Smooth muscle cell of the pulmonary artery (primary cell): ENCODE data around the gene ABCA3. TPM values are rescaled to one million over a fixed set of nuclear protein-coding genes. Genes with fewer than 3 reads are reported as not detected.

Source experiments
- total RNA-seq: library from RNA; depleted of rRNA; stranded (reverse); fragments of >200 nt; gene quantifications from 2 replicates; pipeline ENCODE4 v1.2.3, GENCODE V29; 2014

Gene ABCA3
- total RNA-seq = 13.0 and 16.0 TPM in 2 replicates

DNA sequence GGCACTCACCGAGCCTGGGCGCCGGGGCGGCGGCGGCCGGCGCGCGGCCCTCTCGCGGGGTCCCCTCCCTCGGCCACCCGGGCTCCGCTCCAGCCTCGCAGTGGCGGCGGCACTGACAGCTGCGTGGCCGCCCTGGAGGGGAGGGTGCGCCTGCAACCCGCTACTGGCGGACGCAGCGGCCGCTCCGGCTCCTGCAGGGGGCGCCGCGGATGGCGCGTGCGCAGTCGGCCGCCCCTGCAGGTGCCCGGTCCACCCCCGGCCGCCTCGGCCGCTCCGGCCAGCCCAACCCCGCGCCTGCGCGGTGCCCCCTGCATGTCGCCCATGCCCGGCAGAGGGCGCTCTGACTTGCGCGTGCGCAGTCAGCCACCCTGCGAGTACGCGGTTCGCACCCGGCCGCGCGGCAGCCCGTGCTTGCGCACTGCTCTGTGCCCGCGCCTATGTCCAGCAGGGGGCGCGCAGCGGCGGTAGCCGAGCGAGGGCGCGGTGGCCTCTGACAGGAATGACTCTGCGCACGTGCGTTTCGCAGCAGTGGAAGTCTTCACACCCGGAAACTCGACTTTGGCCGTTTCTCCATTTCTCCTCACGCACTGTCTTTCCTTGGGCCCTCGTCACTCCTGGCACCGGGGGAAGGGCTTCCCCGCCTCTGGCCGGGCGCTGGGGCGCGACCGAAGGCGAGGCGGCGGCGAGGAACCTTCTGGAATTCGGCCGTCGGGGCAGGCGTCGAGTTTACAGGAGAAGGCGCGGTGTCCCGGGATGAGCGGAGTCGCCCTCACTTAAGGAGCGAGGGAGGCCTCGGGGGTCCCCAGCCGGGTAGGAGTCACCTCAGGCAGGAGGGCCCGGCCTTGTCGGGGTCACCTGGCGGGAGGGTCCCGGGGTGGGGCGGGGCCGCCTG is at the start of gene ABCA3:
Gene ABCA3 (minus strand): TSS at position 165 of the 892 bp plus-strand sequence. CDS start 14,262 bp downstream, outside the sequence.

DNA sequence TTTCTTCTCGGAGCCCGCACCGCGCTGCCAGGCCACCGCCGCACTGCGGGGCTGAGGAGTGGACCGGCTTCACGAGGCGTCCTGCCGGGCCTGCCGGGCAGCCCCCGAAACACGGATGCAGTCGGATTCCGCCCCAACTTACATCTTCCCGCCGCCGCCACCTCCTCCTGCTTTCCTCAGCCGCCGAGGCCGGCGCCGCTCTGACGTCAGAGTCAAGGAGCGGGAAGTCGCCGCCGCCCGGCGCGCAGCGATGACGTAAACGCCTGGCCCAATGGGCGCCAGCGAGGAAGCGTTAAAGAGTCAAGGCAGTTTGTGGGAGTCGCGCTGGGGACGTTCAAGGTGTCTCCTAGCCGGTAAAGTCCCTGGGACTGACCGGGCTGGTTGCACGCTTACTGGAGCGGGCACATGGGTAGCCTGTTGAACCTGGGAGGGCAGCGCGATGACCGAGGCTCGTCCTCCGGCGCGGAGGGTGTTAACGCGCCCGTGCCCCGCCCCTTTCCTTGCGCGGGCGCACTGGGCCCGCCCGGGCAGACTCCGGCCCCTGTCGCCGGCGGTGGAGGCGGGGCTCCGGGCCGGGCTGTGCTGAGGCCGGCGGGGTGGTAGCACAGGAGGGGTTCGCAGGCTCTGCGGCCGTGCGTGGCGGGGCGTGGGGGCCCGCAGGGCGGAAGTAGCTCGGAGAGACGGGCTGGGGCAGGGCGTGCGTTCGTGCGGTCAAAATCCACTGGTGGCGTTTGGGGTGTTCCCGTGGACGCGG is 72.4 kb downstream of the ABCA3 start, which contains the start of gene RNPS1:
Gene RNPS1 (minus strand): TSS at position 214 of the 754 bp plus-strand sequence. CDS start 3,483 bp downstream, outside the sequence.

DNA sequence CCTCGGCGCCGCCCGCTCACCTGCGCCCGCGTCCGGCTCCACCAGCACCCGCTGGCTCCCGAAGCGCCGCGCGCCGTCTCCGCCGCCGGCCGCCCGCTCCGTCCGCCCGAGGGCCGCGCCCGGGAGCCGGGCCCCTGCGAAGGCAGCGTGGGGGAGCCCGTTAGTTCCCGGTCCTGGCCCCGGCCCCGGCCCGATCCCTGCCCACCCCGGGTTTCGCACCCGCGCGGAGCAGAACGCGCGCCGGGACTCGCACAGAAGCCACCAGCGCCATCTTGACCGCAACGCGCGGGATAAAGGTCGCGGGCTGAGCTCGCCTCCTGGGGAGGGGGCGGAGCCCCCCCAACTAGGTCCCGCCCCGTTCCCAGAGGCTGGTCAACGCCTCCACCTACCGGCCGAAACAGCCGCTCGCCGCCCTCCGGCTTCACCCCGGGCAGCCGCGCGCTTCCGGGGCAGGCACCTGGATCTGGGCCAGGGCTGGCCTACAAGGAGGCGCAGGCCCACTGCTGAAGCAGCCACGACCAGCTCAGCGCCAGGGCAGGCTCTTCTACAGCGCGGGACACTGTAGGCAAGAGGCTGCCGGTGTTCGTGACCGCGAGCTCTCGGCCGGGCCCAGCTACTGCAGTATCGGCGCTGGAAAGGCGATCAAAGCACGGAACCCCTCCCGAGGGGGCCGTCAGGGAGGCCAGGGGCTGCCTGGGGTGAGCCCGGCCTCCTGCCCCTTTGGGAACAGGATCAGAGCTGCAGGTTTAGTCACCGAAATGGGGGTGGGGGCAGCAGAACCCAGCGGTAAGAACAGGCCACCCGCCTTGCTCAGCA is 89.0 kb downstream of the ABCA3 start, which contains the start of gene ECI1:
Gene ECI1 (minus strand): TSS at position 292 of the 816 bp plus-strand sequence. CDS start 21 bp downstream, at position 271.

GRCh38 chr16:2236337-2237101 is 104.0 kb downstream of the ABCA3 start, which contains the start of gene DNASE1L2:
Gene DNASE1L2, plus strand, starts transcription at chr16:2236444. Its CDS starts 373 bp downstream, at chr16:2236817.

Other genes with a start within 250 kb of the ABCA3 start
- gene PKD1, start 204.8 kb downstream of the ABCA3 start, total RNA-seq = 276 and 395 TPM in 2 replicates
- 1.2 and 3.1 TPM in 2 replicates for gene RAB26, start 192.1 kb downstream of the ABCA3 start, total RNA-seq
- gene TRAF7, start 184.9 kb downstream of the ABCA3 start, total RNA-seq = 70.4 and 97.4 TPM in 2 replicates
- gene CASKIN1, start 144.1 kb downstream of the ABCA3 start, total RNA-seq = 0.20 and 1.7 TPM in 2 replicates
- gene MLST8, start 135.3 kb downstream of the ABCA3 start, total RNA-seq = 24.3 and 28.1 TPM in 2 replicates
- 1.2 and 2.2 TPM in 2 replicates for gene BRICD5, start 129.9 kb downstream of the ABCA3 start, total RNA-seq
- gene PGP, start 125.9 kb downstream of the ABCA3 start, total RNA-seq = 6.1 and 11.0 TPM in 2 replicates
- 24.2 and 32.3 TPM in 2 replicates for gene E4F1, start 117.1 kb downstream of the ABCA3 start, total RNA-seq
- 0.65 and 0.92 TPM in 2 replicates for gene DNASE1L2, start 104.3 kb downstream of the ABCA3 start, total RNA-seq
- 17.9 and 23.9 TPM in 2 replicates for gene ECI1, start 89.1 kb downstream of the ABCA3 start, total RNA-seq
- gene RNPS1, start 72.6 kb downstream of the ABCA3 start, total RNA-seq = 45.6 and 57.1 TPM in 2 replicates
- 5.0 and 7.8 TPM in 2 replicates for gene CCNF, start 88.7 kb upstream of the ABCA3 start, total RNA-seq
- gene TEDC2, start 119.4 kb upstream of the ABCA3 start, total RNA-seq = 2.4 and 2.8 TPM in 2 replicates
- gene NTN3, start 130.6 kb upstream of the ABCA3 start, total RNA-seq = 0.85 and 1.3 TPM in 2 replicates
- gene TBC1D24, start 134.4 kb upstream of the ABCA3 start, total RNA-seq = 20.7 and 28.8 TPM in 2 replicates
- 19.5 and 34.5 TPM in 2 replicates for gene ATP6V0C, start 173.2 kb upstream of the ABCA3 start, total RNA-seq
- 35.8 and 73.4 TPM in 2 replicates for gene AMDHD2, start 179.6 kb upstream of the ABCA3 start, total RNA-seq
- not detected in 2 replicates for gene CEMP1, start 190.7 kb upstream of the ABCA3 start, total RNA-seq
- gene PDPK1, start 197.3 kb upstream of the ABCA3 start, total RNA-seq = 28.9 and 30.2 TPM in 2 replicates